Cerebellar nuclear complex (tissue), 1 donor: ENCODE measurements around the gene NELL2.
"Not testable (repeated sequence)": the region's sequence is repeated elsewhere in the genome, so short reads cannot be mapped to it uniquely, and the experiment has no call there.

ENCODE experiments used
- DNase-seq, 2 experiments: peaks; one replicate each; lab custom pipeline; 2025; lab: John Stamatoyannopoulos, UW

Gene NELL2

GRCh38 chr12:44875954-44876543 is at the start of gene NELL2:
Gene NELL2 (minus strand): TSS chr12:44876315. CDS start chr12:44875869, 446 bp downstream.
- DNase-seq, result peak in 1 of 2 experiments; percentile 48

GRCh38 chr12:44921736-44922135 is 45.6 kb upstream of the NELL2 start:
- DNase-seq, result no peak

- DNase-seq, result no peak
Observed at GRCh38 chr12:44917141-44917540, 41.0 kb upstream of the NELL2 start.

GRCh38 chr12:44915958-44916357 is 39.8 kb upstream of the NELL2 start:
- no peak for DNase-seq

- DNase-seq, result no peak
Observed at GRCh38 chr12:44904321-44904720, 28.2 kb upstream of the NELL2 start.

- DNase-seq, result not testable (repeated sequence)
Observed at GRCh38 chr12:44898108-44898507, 22.0 kb upstream of the NELL2 start.

- DNase-seq, result no peak
Observed at GRCh38 chr12:44889926-44890325, 13.8 kb upstream of the NELL2 start.

- DNase-seq, result no peak
Observed at GRCh38 chr12:44889162-44889561, 13.0 kb upstream of the NELL2 start.

- DNase-seq, result no peak
Observed at GRCh38 chr12:44885902-44886301, 9.8 kb upstream of the NELL2 start.

GRCh38 chr12:44881197-44881596 is 5.1 kb upstream of the NELL2 start:
- DNase-seq, result no peak

- no peak for DNase-seq
Observed at GRCh38 chr12:44876544-44877410, 662 bp upstream of the NELL2 start.

GRCh38 chr12:44875417-44875953 is 630 bp downstream of the NELL2 start:
- DNase-seq, result peak in 1 of 2 experiments; percentile 29

- DNase-seq, result peak in 1 of 2 experiments; percentile 15
Observed at GRCh38 chr12:44874981-44875416, 1.1 kb downstream of the NELL2 start.

- peak in 1 of 2 experiments; percentile 10 for DNase-seq
Observed at GRCh38 chr12:44873898-44874297, 2.2 kb downstream of the NELL2 start.

- DNase-seq, result no peak
Observed at GRCh38 chr12:44869503-44869902, 6.6 kb downstream of the NELL2 start.

- DNase-seq, result no peak
Observed at GRCh38 chr12:44863867-44864266, 12.2 kb downstream of the NELL2 start.

GRCh38 chr12:44859998-44860689 is 16.0 kb downstream of the NELL2 start:
- no peak for DNase-seq

GRCh38 chr12:44858226-44858855 is 17.8 kb downstream of the NELL2 start:
- DNase-seq, result no peak

GRCh38 chr12:44852483-44852882 is 23.6 kb downstream of the NELL2 start:
- no peak for DNase-seq

GRCh38 chr12:44851586-44851985 is 24.5 kb downstream of the NELL2 start:
- DNase-seq, result peak; percentile 47 to 55

GRCh38 chr12:44848703-44849085 is 27.4 kb downstream of the NELL2 start:
- DNase-seq, result no peak
